RPMI7951 (cell line): ENCODE data around the gene TRDN. TPM values are rescaled to one million over a fixed set of nuclear protein-coding genes. Genes with fewer than 3 reads are reported as not detected.
A peak's percentile ranks its signal among the peaks of the same experiment; 100 is the strongest.
"Not testable (repeated sequence)": the region's sequence is repeated elsewhere in the genome, so short reads cannot be mapped to it uniquely, and the experiment has no call there.

Experiments
- DNase-seq: peaks from one replicate; pipeline ENCODE4 v3.0.0-alpha.2; 2012; ENCODE audit warnings: low read depth
- total RNA-seq: library from RNA; depleted of rRNA; stranded (reverse); fragments of >200 nt; shearing (Covaris generic); gene quantifications from 2 replicates; pipeline ENCODE4 v1.2.3, GENCODE V29; 2014

The TRDN gene
- total RNA-seq, 1 experiment from 2014 or later, result not detected

DNA sequence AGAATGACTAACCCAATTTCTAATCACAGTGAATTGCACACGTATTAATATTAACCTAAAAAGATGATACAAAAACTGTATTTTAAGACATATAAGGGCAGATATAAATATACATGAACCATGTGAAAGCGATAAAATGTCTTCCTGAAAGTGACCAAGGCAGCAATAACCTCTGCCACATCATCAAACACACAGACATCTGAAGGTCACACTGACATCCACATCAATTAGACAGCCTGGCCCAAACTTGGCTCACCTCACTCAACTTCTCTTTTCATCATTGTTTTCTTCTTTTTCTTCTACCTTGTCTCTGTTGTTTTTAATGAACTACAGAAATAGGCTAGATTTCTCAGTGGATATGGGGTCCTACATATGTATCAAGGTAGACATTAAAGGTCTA is 128.5 kb downstream of the TRDN start:
- DNase-seq, result no peak

DNA sequence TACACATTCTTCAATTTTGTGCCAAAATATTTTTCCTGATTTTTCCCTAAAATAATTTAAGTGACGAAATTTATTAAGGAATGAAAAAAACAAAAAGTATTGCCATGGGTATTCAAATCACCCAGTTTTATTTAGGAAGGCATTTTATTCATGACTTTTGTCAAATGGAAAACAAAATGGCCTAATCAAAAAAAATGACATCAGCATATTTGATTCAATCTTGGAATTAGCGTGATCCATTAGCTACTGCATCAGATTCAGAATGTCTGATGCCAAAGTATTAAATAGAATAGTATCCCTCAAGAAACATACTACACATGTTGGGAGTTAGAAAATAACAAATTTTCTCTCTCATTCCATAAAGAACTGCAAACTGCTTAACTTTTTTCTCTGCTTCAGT is 129.2 kb downstream of the TRDN start:
- no peak for DNase-seq

DNA sequence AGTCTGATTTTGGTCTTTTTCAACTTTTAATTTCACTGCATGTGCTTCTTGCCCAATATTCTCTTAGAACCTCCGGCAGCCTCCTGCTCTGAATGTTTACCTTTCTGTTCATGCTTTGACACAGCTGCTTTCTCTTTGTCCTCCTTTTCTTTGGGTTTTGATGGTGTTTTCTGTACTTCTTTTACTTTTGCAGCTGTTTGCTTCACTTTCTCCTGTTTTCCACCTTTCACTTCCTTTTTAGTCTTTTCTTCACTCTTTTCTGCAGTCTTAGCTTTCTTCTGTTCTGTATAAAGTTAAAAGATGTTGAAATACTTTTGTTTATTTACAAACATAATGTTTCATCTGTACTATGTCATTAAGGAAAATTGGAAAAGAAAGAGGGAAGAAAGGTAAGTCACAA is 133.1 kb downstream of the TRDN start:
- DNase-seq, result no peak

DNA sequence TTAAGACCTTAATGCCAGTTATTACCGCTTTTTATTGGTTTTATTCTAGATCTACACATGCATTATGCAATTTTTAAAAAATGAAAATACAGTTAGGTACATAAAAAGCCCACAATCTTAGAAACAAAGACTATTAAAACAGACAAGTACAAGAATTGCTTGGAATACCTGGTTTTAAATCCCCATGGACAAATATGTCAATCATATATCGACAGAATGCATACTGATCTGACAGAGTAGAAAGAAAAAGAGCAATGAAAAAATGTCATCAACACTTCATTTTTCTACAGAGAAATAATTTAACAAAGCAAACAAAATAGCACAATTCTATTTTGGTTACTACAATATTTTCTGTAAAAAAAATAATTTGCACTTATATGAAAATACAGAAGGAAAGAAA is 139.7 kb downstream of the TRDN start:
- DNase-seq, result no peak

DNA sequence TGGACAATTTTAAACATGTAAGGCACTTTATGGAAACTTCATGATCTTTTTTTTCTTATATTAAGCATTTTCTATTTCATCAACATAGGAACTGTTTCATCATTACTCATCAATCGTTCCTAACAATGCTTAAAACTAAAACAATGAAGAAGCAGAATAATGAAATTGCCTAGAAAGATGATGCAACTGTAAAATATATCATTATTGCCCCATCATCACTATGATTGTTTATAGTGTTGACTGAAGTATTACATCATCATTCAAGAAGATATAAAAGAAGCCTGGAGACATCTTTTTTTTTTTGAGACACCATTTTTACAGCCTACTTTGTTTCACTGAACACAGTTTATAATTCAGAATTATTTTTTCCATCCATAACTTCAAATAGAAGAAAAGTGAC is 147.2 kb downstream of the TRDN start:
- no peak for DNase-seq

DNA sequence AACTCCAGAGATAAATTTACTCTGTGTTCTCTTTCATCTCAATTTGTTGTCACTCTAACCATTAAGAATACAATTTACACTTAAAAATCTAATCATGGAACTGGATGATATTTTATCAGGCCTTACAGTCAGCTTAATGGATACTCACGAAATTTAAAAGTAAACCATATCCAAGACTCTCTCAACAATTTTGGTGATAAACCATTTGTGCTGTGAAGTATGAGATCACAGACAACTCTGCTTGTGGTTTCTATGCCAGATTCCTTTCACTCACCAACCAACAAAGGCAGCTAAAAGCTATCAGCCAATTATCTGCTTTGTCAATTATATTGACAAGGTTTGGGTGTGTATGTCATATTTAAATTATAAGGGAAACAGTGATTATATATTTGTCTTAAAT is 155.8 kb downstream of the TRDN start:
- no peak for DNase-seq

DNA sequence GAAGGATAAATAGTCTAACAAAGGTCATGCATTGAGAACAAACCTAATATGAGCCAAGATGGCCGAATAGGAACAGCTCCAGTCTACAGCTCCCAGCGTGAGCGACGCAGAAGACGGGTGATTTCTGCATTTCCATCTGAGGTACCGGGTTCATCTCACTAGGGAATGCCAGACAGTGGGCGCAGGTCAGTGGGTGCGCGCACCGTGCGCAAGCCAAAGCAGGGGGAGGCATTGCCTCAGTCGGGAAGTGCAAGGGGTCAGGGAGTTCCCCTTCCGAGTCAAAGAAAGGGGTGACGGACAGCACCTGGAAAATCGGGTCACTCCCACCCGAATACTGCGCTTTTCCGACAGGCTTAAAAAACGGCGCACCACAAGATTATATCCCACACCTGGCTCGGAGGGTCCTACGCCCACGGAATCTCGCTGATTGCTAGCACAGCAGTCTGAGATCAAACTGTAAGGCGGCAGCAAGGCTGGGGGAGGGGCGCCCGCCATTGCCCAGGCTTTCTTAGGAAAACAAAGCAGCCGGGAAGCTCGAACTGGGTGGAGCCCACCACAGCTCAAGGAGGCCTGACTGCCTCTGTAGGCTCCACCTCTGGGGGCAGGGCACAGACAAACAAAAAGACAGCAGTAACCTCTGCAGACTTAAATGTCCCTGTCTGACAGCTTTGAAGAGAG is 164.6 kb downstream of the TRDN start:
- DNase-seq, result not testable (repeated sequence)

DNA sequence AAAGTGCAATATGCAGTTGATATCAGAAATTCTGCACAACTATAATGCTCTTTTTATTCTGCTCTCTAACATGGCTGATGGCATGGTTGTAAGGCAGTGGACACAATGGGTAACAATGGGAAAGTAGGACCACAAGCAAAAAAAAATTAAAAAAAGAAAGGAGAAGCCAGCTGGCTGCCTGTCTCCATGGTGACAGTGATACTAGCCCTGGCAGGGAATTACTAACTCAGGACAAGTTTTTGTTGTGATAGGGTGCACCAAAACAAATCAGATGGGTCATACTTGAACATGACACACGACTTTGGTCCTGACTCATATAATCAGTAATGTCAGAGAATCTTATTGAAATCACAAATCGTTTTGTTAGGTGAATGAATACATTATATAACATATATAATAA is 169.4 kb downstream of the TRDN start:
- DNase-seq, result no peak

DNA sequence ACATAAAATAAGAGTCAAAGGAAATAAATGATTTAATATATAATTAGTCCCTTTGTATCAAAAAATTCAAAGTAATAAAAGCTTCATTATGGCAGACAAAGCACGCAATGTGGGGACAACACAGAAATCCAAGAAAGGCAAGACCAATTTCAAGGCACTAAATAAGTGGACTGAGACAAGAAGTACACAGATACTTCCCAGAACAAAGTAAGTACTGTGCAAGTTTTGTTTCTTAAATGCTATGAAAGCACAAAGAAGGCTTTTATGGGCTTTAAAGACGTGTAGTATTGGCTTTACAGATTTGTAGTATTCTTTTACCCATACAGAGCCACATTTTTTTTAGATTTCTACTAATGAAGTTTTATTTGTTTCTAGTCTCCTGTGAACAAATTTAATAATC is 174.6 kb downstream of the TRDN start:
- peak; percentile 4 for DNase-seq

DNA sequence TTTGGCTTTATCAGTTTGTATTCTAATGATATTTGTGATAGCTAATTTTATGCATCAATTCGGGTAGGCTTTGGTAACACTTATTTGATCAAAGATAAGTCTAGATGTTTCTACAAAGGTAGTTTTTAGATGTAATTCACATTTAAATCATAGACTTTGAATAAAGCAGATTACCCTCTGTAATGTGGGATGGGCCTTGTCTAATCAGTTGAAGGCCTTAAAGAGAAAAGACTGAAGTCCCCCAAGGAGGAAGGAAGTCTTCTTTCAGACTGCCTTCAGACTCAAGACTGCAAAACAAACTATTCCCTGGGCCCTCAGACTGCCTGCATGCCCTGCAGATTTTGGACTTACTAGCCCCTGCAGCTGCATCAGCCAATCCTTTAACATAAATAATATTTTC is 178.5 kb downstream of the TRDN start:
- DNase-seq, result no peak

DNA sequence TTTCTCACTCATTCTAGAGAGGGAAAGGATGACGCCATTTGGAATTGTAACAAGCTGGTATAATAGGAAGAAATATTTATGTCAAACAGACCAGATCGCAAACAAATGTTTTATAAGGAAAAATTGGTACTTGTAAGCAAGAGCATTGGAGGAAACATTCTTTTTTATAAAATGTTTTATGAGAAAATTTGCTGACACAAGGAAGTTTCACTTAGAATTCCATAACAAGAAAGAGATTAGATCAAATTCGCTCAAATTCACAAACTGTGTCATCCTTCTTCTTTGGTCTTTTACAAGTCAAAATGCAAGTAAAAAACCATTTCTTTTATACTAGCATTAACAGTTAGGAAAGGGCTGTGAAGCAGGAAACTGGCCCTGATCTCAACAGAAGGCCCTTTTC is 179.9 kb downstream of the TRDN start:
- DNase-seq, result no peak

DNA sequence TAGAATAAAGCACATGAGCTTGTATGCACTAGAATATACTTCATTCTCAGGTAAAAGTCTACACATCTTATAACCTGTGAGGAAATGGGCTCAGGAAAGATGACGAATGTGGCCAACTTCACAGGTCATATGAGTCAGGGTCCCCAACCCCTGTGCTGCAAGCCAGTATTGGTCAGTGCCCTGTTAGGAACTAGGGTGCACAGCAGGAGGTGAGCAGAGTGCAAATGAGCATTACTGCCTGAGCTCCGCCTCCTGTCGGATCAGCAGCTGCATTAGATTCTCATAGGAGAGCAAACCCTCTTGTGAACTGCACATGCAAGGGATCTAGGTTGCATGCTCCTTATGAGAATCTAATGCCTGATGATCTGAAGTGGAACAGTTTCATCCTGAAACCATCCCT is 182.3 kb downstream of the TRDN start:
- DNase-seq, result no peak

DNA sequence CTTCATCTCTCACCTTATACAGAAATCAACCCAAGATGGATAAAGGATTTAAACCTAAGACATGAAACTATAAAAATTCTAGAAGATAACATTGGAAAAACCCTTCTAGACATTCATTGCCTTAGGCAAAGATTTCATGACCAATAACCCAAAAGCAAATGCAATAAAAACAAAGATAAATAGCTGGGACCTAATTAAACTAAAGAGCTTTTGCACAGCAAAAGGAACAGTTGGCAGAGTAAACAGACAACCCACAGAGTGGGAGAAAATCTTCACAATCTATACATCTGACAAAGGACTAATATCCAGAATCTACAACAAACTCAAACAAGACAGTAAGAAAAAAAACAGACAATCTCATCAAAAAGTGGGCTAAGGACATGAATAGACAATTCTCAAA is 183.7 kb downstream of the TRDN start:
- DNase-seq, result not testable (repeated sequence)

DNA sequence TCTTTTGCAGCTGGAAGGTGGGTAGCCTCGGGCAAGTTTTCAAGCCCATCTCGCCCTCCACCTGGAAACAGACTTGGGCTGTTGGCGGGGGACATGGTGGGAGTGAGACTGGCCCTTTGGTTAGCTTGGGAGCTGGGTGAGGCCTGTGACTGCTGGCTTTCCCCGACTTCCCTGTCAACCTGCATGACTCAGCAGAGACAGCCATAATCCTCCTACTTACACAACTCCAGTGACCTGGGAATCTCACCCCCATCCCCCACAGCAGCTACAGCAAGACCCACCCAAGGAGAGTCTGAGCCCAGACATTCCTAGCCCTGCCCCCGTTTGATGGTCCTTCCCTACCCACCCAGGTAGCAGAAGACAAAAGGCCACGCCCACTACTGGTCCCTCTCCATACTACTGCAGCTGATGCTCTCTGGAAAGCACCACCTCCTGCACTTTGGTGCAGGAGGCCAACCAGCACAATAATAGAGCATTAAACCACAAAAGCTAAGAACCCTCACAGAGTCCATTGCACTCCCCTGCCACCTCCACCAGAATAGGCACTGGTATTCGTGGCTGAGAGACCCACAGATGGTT is 188.4 kb downstream of the TRDN start:
- DNase-seq, result no peak

DNA sequence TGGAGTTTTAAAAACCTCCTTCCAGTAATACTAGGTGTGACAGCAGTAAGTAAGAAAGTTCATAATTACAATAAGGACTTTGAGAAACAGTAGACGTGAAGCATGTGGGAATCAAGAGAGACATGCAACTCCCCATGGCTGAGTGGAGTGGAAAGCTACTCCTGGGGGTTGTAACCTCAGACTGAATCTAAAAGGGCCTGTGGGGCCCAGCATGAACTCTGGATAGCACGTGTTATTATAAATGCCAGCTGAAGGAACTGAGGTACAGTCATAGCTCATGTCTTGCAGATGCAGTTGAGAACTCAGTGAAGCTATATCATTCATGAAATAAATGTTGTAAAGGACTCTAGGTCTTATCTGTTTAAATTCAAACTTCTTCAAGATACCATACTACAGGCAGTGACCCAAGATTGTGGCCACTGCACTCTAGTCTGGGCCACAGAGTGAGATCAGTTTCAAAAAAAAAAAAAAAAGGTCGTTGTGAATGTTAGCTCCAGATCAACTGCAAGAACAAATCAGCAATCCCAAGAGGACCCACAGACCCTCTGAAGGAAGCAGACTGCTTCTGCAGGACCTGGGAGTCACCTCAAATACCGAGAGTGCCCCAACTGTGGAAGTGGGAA is 189.3 kb downstream of the TRDN start:
- no peak for DNase-seq

DNA sequence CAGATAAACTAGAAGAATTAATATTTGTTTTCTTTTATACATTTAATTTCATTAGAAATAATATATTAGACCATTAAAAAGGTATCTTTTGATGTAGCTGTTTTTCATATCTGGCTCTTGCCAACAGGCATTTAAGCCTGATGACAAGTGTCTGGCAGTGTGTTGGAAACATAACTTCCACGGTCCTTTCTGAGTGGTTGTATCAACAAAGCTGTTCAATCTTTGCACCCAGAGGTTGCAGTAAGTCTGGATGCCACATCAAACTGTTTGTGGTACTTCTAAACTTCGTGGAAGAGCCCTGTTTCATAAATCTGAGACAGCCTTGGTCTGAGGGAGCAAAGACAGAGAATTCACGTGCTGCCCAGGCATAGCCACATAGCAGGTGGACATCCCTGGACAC is 197.4 kb downstream of the TRDN start:
- no peak for DNase-seq

DNA sequence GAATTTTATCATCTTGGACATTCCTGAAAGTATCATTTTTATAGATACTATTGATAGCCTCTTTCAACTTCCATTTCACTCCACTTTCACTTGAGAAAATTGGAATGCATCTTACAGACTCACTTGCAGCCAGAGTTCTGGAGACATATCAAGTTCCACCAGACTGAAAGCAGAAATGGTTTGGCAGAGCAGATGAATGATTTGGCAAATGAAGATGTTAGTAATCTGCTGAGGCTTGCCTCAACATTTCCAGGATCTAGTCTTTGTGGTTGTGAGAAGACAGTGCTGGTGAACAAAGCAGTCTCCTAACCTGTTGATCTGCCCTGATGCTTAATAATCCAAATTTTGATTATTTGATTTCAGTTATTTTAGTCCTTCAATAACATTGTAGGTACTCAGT is 202.6 kb downstream of the TRDN start:
- no peak for DNase-seq

DNA sequence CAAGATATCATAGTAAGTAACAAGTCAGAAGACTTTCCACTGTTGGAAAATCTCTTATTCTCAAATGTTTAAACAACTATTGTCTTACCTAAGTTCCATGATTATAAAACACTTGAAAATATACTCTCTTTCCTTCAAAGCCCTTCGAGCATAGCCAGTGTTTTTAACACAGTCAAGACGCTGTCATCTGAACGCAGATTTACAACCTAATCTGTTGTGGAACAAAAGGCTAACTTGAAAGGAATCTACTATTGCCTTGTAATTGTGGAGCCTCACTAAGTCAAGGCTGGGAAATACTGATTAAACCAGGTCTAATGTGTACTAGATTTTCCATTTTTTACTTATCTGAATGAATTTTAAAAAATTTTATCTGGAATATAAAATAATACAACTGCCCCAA is 205.8 kb downstream of the TRDN start:
- no peak for DNase-seq

DNA sequence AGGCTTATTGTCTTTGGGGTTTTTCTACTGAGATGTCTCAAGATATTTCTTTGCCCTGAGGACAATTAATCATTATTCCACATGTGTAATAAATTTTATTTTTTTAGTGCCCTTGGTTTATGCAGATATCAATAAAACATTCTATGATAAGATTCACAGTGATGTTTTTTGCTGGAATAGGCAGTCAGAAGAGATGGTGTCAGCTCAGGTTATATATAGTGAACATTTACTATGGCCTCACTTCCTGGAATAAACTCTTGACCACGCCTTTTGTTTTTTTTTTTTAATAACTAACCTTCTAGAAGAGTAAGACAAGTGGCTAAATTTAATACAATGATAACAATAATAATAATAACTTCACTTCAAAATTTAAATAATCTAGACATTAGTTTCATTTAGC is 209.7 kb downstream of the TRDN start:
- DNase-seq, result no peak

DNA sequence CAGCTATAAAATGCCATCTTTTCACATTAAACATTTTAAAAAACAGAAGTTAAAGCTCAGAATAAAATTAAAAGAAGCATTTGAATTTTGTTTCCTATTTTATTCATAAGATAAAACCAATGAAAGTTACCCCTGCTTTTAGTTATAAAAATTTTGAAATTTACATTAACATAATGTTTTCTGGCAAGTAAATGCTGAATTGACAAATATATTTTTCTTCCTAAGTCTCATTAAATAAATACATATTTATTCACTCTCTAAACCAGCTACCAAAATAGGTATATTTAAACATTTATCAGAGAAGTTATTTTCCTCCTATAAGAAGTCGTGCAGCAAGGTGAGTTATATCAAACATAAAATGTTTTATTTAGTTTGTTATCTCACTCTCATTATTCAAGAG is 213.6 kb downstream of the TRDN start:
- DNase-seq, result no peak

DNA sequence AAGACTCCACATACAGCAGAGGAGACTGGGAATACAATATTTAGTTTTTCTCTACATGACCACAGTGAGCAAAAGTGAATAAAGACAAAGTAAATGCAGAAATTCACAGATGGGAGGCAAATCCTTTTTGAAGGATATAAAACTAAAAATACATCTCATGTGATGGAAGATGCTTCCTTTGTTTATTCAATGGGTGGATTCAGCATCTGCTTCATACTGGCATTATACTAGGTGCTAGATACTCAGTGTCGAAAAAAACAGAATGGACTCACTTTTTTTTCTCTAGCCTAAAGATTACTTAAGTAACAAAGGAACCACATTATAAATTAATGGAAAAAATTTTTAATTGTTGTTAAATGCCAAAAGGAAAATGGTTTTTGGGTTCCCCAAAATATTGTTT is 216.2 kb downstream of the TRDN start:
- no peak for DNase-seq

DNA sequence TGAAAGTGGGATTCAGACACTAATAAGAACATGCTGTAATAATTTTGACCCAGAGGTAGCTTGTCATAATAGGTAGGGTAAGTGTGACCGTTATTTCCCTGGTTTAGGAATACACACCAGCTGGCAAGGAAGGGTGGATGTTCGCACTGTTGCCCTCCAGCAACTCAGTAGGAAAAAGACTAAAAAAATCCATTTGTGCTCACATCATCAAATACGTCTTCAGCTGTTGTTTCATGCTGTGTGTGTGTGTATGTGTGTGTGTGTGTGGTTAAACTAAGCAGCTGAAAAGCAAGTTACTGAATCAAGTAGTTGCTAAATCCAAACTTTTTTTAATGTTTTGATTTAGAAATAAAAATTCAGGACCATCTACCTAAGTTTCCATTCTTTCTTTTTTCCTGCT is 218.7 kb downstream of the TRDN start:
- DNase-seq, result no peak

DNA sequence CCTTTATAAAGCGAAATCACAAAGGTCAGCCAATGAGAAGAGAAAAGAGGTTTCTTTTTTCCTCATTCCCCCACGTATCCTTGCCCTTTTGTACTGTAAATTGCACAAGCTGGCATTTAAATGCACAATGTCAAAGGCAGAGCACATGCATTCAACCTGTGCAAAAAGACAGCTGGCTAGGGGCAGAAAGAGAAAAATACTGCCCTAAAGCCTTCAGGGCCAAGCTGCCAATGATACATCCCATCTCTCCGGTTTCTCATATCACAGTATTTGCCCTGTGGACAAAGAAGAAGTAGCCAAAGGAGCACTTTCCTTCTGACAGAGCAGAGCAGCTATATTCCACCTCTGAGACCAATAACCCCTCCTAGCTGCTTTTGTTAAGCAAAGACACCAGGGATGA is 219.2 kb downstream of the TRDN start:
- no peak for DNase-seq
